ENCODE measurements around the gene KAZN.

GRCh38 chr1:14841456-14841855, 243.0 kb downstream of the KAZN start:
- TF ChIP-seq GATA2 (IDR thresholded peaks at IDR 0.05; ENCODE audit: low read depth, low read length) = no peak
- no peak for TF ChIP-seq GATA3 (IDR thresholded peaks at IDR 0.05; ENCODE audit: low read depth, low read length)

All from SH-SY5Y (cell line).